ENCODE results near the gene LRCH2.
"Not testable (repeated sequence)": the region's sequence is repeated elsewhere in the genome, so short reads cannot be mapped to it uniquely, and the experiment has no call there.

The LRCH2 gene

GRCh38 chrX:115209547-115209946, 24.3 kb downstream of the LRCH2 start:
- DNase-seq = not testable (repeated sequence)

GRCh38 chrX:115204040-115204439, 29.9 kb downstream of the LRCH2 start:
- no peak for DNase-seq

- DNase-seq = no peak
These were observed 41.6 kb downstream of the LRCH2 start for GRCh38 chrX:115192244-115192700.

GRCh38 chrX:115191490-115192243, 42.2 kb downstream of the LRCH2 start:
- no peak for DNase-seq

GRCh38 chrX:115190636-115191489, 43.0 kb downstream of the LRCH2 start:
- no peak for DNase-seq

- no peak for DNase-seq
These were observed 44.0 kb downstream of the LRCH2 start for GRCh38 chrX:115189646-115190635.

- no peak for DNase-seq
These were observed 44.8 kb downstream of the LRCH2 start, which contains the start of gene RBMXL3 for GRCh38 chrX:115189110-115189509. RBMXL3 (plus strand) TSS chrX:115189410; CDS start chrX:115189442, 32 bp downstream.

GRCh38 chrX:115183980-115184379, 49.9 kb downstream of the LRCH2 start:
- DNase-seq = no peak

- no peak for DNase-seq
These were observed 55.4 kb downstream of the LRCH2 start for GRCh38 chrX:115178473-115178872.

GRCh38 chrX:115177932-115178331, 56.0 kb downstream of the LRCH2 start:
- no peak for DNase-seq

- no peak for DNase-seq
These were observed 59.3 kb downstream of the LRCH2 start for GRCh38 chrX:115174548-115174947.

GRCh38 chrX:115173181-115173580, 60.7 kb downstream of the LRCH2 start:
- no peak for DNase-seq

- no peak for DNase-seq
These were observed 86.7 kb downstream of the LRCH2 start for GRCh38 chrX:115147220-115147619.

- no peak for DNase-seq
These were observed 91.8 kb downstream of the LRCH2 start for GRCh38 chrX:115142057-115142456.

- no peak for DNase-seq
These were observed 95.9 kb downstream of the LRCH2 start for GRCh38 chrX:115138040-115138439.

GRCh38 chrX:115134382-115134781, 99.5 kb downstream of the LRCH2 start:
- no peak for DNase-seq

GRCh38 chrX:115112411-115112810, 121.5 kb downstream of the LRCH2 start:
- DNase-seq = no peak

- DNase-seq = no peak
These were observed 135.0 kb downstream of the LRCH2 start for GRCh38 chrX:115098897-115099296.

GRCh38 chrX:115093191-115093590, 140.7 kb downstream of the LRCH2 start:
- no peak for DNase-seq

GRCh38 chrX:115089419-115089818, 144.5 kb downstream of the LRCH2 start:
- DNase-seq = no peak

- no peak for DNase-seq
These were observed 165.0 kb downstream of the LRCH2 start for GRCh38 chrX:115068896-115069295.

GRCh38 chrX:115067812-115068211, 166.1 kb downstream of the LRCH2 start:
- DNase-seq = no peak

- no peak for DNase-seq
These were observed 168.6 kb downstream of the LRCH2 start for GRCh38 chrX:115065304-115065703.
